HG03039 (cell line): ENCODE measurements around the gene WFDC10A.
"Not testable (repeated sequence)": the region's sequence is repeated elsewhere in the genome, so short reads cannot be mapped to it uniquely, and the experiment has no call there.

Experiments
- ATAC-seq: cut with Tn5 transposase; IDR thresholded peaks from one replicate; pipeline ENCODE4 v1.9.1; 2021; ENCODE audit warnings: mild to moderate bottlenecking, moderate library complexity; ENCODE audit not compliant: unreplicated experiment

The WFDC10A gene

DNA sequence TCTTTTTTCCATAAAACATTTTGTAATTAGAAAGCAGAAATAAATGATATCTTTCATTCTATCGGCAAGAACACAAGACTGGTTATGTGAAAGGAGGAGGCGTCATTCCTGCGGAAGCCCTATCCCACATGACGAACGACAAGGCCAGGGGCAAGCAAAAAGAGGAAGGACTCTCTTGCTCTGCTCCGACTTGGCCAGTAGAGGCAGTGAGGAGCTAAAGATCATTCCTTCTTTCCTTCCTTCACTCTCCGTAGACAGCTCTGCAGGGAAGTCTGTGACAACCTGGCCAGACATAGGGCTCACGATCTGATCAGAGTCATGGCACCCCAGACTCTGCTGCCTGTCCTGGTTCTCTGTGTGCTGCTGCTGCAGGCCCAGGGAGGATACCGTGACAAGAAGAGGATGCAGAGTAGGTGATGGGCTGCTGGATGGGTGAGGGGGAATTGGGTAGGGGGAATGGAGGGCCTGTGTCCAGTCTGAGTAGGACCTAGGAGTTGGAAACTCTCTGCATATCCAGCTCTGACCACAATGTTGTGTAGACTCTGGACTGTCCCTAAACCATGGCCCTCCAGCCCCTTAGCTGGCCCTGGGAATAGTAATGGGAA, at the start of gene WFDC10A:
Gene WFDC10A, plus strand, starts transcription at position 244 of the 605 bp plus-strand sequence. Its CDS starts 75 bp downstream, at position 319.
- no peak for ATAC-seq

- ATAC-seq: no peak
Observed at GRCh38 chr20:45581702-45582101, 47.8 kb upstream of the WFDC10A start.

DNA sequence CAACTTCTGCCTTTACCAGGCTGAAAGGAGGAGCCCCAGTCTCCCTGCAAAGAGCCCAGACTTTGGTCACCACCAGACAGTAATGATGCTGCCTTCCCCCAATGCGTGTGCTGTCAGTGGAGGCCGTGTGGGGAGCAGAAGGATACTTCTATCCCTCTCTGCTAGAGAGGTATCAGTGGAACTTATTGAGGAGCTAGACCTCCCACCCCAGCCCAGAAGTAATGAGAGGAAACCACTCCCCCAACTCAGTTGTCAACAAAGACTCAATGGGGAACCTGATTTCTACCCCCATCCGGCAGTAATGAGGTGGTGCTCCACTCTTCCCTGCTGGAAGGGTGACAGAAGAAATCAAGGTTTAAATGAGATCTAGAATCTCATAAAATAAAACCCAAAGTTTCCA, 46.0 kb upstream of the WFDC10A start:
- ATAC-seq: no peak

DNA sequence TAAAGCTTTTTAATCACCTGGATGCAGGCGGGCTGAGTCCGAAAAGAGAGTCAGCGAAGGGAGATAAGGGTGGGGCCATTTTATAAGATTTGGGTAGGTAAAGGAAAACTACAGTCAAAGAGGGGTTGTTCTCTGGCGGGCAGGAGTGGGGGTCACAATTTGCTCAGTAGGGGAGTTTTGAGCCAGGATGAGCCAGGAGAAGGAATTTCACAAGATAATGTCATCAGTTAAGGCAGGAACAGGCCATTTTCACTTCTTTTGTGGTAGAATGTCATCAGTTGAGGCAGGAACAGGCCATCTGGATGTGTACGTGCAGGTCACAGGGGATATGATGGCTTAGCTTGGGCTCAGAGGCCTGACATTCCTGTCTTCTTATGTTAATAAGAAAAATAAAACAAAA, 45.2 kb upstream of the WFDC10A start:
- not testable (repeated sequence) for ATAC-seq

GRCh38 chr20:45585986-45586385, 43.6 kb upstream of the WFDC10A start:
- ATAC-seq: not testable (repeated sequence)

DNA sequence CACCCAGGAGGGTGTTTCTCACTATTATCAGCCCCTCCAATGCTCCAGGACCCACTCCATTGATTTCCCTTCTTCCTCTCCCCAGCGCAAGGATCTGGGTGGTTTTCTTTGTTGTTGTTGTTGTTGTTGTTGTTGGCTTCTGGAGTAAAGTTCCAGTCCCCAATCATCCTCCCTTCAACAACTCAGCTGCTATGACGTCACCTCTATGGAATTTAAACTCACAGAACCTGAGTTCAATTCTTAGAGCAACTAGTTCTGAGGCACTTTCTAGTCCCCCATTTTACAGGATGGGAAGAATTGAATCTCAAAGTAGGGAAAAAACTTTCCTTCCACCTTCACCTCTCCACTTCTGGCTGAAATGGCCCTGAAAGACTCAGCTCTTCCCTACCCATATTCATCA, 40.7 kb upstream of the WFDC10A start:
- no peak for ATAC-seq

DNA sequence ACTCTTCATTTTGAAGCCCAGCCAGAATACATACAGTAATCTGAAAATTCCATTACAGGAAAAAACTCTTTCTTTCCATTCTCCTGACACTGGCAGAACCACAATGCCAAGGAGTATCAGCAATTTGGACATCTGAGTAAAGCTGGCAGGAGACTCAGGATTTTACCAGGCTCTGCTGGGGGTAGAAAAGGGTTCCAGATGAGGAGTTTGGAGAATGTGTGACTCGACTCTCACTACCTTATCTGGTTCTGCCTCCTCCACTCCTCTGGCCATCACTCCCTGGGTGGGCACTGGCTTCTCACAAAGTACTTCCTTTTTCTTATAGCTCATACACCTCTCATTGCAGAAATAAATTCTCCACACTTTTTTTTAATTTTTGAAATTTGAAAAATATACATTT, 39.8 kb upstream of the WFDC10A start:
- ATAC-seq: no peak

DNA sequence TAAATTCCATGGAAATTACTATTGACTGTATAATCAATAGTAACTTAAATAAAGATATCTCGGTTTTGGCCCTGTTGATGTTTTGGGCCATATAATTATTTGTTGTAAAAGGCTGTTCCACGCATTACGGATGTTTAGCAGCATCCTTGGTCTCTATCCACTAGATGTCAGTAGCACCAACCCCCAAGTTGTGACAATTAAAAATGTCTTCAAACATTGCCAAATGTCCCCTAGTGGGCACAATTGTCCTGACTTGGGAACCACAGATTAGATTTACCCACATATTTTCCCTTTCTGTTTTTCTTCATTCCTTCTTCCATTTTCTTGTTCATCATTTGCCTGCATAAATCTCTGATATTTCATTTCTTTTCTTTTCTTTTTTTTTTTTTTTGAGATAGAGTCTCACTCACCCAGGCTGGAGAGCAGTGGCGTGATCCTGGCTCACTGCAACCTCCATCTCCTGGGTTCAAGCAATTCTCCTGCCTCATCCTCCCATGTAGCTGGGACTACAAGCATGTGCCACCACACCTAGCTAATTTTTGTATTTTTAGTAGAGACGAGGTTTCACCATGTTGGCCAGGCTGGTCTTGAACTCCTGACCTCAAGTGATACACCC, 36.9 kb upstream of the WFDC10A start:
- ATAC-seq: no peak

- no peak for ATAC-seq
Observed at GRCh38 chr20:45593498-45593897, 36.0 kb upstream of the WFDC10A start.

- ATAC-seq: no peak
Observed at GRCh38 chr20:45595235-45595634, 34.3 kb upstream of the WFDC10A start.

DNA sequence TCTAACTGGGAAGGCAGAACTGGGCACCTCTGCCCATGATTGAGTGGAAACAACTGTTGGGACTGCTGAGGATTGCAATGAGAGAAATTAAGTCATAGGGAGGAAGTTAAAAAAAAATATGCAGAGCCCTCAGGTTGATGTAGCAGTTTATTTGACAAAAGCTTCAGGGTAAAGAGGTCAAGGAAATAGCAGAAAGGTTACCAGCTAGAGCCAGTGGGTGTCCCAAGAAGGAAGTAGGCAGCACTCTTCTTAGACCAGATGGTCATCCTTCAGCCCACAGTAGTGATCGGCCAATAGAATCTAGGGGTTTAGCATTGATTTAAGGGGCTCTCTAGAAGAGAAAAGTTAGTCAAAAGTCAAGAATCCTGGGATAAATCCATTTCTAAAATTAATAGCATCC, 21.7 kb upstream of the WFDC10A start:
- no peak for ATAC-seq

GRCh38 chr20:45611054-45611453, 18.5 kb upstream of the WFDC10A start:
- no peak for ATAC-seq

- no peak for ATAC-seq
Observed at GRCh38 chr20:45612314-45612713, 17.2 kb upstream of the WFDC10A start.

DNA sequence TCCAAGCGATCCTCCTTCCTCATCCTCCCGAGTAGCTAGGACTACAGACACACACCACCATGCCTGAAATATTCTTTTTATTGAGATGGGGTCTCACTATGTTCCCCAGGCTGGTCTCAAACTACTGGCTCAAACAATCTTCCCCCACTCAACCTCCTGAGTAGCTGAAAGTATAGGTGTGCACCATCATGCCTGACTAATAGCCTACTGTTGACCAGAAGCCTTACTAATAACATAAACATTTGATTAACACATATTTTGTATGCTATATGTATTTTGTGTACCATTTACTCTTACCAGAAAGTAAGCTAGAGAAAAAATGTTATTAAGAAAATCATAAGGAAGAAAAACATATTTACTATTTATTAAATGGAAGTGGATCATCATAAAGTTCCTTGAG, 11.9 kb upstream of the WFDC10A start:
- no peak for ATAC-seq

DNA sequence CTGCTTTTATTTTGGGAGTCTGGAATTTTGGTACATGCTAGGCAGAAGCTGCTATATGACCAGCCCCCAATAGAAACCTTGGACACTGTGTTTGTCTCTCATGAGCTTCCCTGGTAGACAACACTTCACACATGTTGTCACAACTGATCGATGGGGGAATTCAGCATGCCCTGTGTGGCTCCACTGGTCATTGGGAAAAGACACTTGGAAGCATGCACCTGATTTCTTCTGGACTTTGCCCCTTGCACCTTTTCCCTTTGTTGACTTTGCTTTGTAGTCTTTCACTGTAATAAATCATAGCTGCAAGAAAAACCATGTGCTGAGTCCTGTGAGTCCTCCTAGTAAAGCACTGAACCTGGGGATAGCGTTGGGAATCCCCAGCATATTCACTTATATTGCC, 7.9 kb upstream of the WFDC10A start:
- ATAC-seq: no peak

DNA sequence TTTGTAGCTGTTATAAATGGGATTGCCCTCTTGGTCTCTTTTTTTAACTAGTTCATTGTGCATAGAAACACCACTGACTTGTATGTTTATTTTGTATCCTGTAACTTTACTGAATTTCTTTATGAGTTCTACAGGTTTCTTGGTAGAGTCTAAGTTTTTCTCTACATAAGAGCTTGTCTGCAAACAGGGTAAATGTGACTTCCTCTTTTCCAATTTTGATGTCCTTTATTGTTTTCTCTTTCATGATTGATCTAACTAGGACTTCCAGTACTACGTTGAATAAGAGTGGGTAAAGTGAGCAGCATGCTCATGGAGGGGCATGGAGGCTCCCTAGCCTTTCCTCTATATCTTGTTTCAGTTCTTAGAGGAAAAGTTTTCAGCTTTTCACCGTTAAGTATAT, 3.0 kb upstream of the WFDC10A start:
- no peak for ATAC-seq

- no peak for ATAC-seq
Observed at GRCh38 chr20:45630371-45630770, 832 bp downstream of the WFDC10A start.

- no peak for ATAC-seq
Observed at GRCh38 chr20:45631184-45631583, 1.6 kb downstream of the WFDC10A start, which contains the start of gene WFDC9. Gene WFDC9 (minus strand): TSS chr20:45631284. CDS start chr20:45610181, 21,103 bp downstream.

DNA sequence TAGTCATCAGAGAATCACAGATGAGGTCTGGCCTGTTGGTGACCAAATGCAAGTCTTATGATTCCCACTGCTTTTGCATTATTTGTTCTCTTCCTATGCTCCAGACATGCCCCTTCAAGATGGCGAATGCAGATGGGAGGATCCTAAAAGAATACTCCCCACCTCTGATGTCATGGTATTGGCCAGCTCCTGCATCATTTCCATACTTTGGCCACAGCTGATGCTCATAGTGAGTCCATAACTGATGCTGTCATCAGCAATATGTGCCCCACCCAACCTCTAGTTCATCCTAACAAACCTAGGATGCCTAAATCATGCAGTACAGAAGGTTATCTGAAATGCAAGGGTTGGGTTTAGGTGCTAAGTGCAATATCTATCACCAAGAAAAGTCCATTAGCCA, 7.0 kb downstream of the WFDC10A start:
- no peak for ATAC-seq

GRCh38 chr20:45639687-45640086, 10.1 kb downstream of the WFDC10A start:
- ATAC-seq: no peak

- ATAC-seq: not testable (repeated sequence)
Observed at GRCh38 chr20:45641076-45641475, 11.5 kb downstream of the WFDC10A start.

- not testable (repeated sequence) for ATAC-seq
Observed at GRCh38 chr20:45645869-45646268, 16.3 kb downstream of the WFDC10A start.

DNA sequence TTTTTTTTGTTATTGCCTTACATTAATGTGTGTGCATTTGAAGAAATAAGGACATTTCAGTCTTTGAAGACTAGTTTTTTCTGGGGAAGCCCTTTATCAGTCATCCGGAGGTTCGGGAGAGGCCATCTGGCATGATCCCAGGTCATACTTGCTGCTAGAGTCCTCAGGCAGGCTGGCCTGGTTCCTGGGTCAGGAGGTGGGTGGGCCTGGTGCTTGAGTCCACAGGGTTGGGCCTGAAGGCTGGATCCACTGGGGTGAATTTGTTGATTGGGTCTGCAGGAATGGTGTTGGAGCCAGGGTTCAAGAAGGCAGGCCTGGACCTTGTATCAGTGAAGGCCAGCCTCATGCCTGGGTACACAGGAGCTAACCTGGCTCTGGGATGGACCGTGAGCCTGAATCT, 17.3 kb downstream of the WFDC10A start:
- ATAC-seq: no peak
